Loucy (cell line): ENCODE data around the gene TGFBR3L.

Source experiments
- EZH2phosphoT487 ChIP-seq: fragments of 200-600 bp; IDR thresholded peaks from 2 replicates; pipeline ENCODE4 v1.6.1; 2018; ENCODE audit warnings: antibody characterized with exemption, mild to moderate bottlenecking, moderate library complexity, borderline replicate concordance
- TF ChIP-seq, protein P1 (sequence below): fragments of 200-600 bp; sonication (generic); conservative IDR thresholded peaks from 2 replicates; pipeline ENCODE4 v1.5.1; 2014; ENCODE audit warnings: mild to moderate bottlenecking, antibody characterized with exemption, low read length

DNA sequence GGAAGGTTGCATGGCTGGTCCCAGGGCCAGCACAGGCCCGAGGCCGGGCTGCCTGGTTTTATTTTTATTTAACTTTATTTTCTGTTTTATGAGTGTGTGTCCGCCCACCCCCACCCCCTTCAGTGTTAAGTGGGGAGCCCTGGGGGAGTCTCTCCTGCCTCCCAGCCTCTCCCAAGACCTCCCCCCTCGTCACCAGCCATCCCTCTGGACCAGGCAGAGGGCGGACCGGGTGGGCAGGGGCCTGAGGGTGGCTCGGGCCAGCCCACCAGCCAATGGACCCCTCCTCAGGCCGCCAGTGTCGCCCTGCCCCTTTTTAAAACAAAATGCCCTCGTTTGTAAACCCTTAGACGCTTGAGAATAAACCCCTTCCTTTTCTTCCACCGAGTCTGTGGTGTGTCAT is 531 bp upstream of the TGFBR3L start:
- TF ChIP-seq, protein P1, sequence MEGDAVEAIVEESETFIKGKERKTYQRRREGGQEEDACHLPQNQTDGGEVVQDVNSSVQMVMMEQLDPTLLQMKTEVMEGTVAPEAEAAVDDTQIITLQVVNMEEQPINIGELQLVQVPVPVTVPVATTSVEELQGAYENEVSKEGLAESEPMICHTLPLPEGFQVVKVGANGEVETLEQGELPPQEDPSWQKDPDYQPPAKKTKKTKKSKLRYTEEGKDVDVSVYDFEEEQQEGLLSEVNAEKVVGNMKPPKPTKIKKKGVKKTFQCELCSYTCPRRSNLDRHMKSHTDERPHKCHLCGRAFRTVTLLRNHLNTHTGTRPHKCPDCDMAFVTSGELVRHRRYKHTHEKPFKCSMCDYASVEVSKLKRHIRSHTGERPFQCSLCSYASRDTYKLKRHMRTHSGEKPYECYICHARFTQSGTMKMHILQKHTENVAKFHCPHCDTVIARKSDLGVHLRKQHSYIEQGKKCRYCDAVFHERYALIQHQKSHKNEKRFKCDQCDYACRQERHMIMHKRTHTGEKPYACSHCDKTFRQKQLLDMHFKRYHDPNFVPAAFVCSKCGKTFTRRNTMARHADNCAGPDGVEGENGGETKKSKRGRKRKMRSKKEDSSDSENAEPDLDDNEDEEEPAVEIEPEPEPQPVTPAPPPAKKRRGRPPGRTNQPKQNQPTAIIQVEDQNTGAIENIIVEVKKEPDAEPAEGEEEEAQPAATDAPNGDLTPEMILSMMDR = no peak
- TF ChIP-seq EZH2phosphoT487 = no peak
